Liver (tissue), 3 donors: ENCODE results near the gene CAP1.

Experiments
- EGR1 ChIP-seq, 2 donors: IDR thresholded peaks; 2 replicates each; pipeline ENCODE4 v1.6.1; 2016 to 2018; ENCODE audit warnings: antibody characterized with exemption in 2 of 2, low read depth in 2 of 2
- GABPA ChIP-seq, 2 donors: IDR thresholded peaks in 1 of 2; conservative IDR thresholded peaks in 1 of 2; 2 replicates each; pipeline ENCODE4 v1.6.1; 2016; ENCODE audit warnings: antibody characterized with exemption in 2 of 2, mild to moderate bottlenecking in 1 of 2, moderate library complexity in 1 of 2
- HNF4G ChIP-seq: IDR thresholded peaks from 2 replicates; pipeline ENCODE4 v1.6.1; 2016; ENCODE audit warnings: antibody characterized with exemption
- JUND ChIP-seq, 2 donors: IDR thresholded peaks; 2 replicates each; pipeline ENCODE4 v1.6.1; 2016; ENCODE audit warnings: antibody characterized with exemption in 2 of 2
- RAD21 ChIP-seq, 2 donors: IDR thresholded peaks; 2 replicates each; pipeline ENCODE4 v1.6.1; 2016; ENCODE audit warnings: antibody characterized with exemption in 2 of 2, mild to moderate bottlenecking in 2 of 2
- RXRA ChIP-seq, 2 donors: IDR thresholded peaks; 2 replicates each; pipeline ENCODE4 v1.6.1; 2017 to 2018; ENCODE audit warnings: antibody characterized with exemption in 2 of 2, mild to moderate bottlenecking in 1 of 2
- SP1 ChIP-seq: IDR thresholded peaks from 2 replicates; pipeline ENCODE4 v1.6.1; 2018; ENCODE audit warnings: antibody characterized with exemption, mild to moderate bottlenecking
- TAF1 ChIP-seq: conservative IDR thresholded peaks from 2 replicates; pipeline ENCODE4 v1.6.1; 2016; ENCODE audit warnings: antibody characterized with exemption, mild to moderate bottlenecking
- YY1 ChIP-seq: IDR thresholded peaks from 2 replicates; pipeline ENCODE4 v1.6.1; 2016; ENCODE audit warnings: antibody characterized with exemption, mild to moderate bottlenecking
- TF ChIP-seq, protein P1 (sequence below): IDR thresholded peaks from 2 replicates; pipeline ENCODE4 v1.6.1; 2016; ENCODE audit warnings: antibody characterized with exemption
- TF ChIP-seq, protein P2 (sequence below): IDR thresholded peaks from 2 replicates; pipeline ENCODE4 v1.6.1; 2016; ENCODE audit warnings: antibody characterized with exemption, mild to moderate bottlenecking
- TF ChIP-seq, protein P3 (sequence below): fragments of 150-350 bp; IDR thresholded peaks from 2 replicates; pipeline ENCODE4 v1.5.1; 2017; ENCODE audit warnings: improper control_type of control experiment, low read depth, low read length; ENCODE audit not compliant: missing input control
- TF ChIP-seq, protein P4 (sequence below): IDR thresholded peaks from 2 replicates; pipeline ENCODE4 v1.6.1; 2016; ENCODE audit warnings: antibody characterized with exemption
- donor health status: healthy.
- donor health status: healthy.

DNA sequence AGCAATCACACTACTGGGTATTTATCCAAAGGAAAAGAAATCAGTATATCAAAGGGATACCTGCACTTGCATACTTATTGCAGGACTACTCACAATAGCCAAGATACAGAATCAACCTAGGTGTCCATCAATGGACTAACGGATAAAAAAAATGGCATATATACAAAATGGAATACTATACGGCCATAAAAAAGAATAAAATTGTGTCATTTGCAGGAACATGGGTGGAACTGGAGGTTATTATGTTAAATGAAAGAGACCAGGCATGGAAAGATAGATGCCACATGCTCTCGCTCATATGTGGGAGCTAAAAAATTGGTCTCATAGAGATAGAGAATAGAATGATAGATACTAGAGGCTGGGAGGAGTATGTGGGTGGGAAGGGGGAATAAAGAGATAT lies 29.3 kb upstream of the CAP1 start:
- TF ChIP-seq, protein P1, sequence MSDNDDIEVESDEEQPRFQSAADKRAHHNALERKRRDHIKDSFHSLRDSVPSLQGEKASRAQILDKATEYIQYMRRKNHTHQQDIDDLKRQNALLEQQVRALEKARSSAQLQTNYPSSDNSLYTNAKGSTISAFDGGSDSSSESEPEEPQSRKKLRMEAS, result no peak
- TF ChIP-seq, protein P2, sequence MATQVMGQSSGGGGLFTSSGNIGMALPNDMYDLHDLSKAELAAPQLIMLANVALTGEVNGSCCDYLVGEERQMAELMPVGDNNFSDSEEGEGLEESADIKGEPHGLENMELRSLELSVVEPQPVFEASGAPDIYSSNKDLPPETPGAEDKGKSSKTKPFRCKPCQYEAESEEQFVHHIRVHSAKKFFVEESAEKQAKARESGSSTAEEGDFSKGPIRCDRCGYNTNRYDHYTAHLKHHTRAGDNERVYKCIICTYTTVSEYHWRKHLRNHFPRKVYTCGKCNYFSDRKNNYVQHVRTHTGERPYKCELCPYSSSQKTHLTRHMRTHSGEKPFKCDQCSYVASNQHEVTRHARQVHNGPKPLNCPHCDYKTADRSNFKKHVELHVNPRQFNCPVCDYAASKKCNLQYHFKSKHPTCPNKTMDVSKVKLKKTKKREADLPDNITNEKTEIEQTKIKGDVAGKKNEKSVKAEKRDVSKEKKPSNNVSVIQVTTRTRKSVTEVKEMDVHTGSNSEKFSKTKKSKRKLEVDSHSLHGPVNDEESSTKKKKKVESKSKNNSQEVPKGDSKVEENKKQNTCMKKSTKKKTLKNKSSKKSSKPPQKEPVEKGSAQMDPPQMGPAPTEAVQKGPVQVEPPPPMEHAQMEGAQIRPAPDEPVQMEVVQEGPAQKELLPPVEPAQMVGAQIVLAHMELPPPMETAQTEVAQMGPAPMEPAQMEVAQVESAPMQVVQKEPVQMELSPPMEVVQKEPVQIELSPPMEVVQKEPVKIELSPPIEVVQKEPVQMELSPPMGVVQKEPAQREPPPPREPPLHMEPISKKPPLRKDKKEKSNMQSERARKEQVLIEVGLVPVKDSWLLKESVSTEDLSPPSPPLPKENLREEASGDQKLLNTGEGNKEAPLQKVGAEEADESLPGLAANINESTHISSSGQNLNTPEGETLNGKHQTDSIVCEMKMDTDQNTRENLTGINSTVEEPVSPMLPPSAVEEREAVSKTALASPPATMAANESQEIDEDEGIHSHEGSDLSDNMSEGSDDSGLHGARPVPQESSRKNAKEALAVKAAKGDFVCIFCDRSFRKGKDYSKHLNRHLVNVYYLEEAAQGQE, result no peak
- TF ChIP-seq, protein P3, sequence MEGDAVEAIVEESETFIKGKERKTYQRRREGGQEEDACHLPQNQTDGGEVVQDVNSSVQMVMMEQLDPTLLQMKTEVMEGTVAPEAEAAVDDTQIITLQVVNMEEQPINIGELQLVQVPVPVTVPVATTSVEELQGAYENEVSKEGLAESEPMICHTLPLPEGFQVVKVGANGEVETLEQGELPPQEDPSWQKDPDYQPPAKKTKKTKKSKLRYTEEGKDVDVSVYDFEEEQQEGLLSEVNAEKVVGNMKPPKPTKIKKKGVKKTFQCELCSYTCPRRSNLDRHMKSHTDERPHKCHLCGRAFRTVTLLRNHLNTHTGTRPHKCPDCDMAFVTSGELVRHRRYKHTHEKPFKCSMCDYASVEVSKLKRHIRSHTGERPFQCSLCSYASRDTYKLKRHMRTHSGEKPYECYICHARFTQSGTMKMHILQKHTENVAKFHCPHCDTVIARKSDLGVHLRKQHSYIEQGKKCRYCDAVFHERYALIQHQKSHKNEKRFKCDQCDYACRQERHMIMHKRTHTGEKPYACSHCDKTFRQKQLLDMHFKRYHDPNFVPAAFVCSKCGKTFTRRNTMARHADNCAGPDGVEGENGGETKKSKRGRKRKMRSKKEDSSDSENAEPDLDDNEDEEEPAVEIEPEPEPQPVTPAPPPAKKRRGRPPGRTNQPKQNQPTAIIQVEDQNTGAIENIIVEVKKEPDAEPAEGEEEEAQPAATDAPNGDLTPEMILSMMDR, result no peak
- TF ChIP-seq JUND (IDR thresholded peaks at IDR 0.05) (no peak), YY1 (no peak), RAD21 (IDR thresholded peaks at IDR 0.05) (no peak), TAF1 (no peak), SP1 (no peak), GABPA (IDR thresholded peaks at IDR 0.05 in 1 of 2, conservative IDR thresholded peaks at IDR 0.05 in 1 of 2) (no peak), RXRA (IDR thresholded peaks at IDR 0.05) (no peak), HNF4G (no peak), EGR1 (IDR thresholded peaks at IDR 0.05; ENCODE audit: low read depth in 2 of 2) (no peak)
- TF ChIP-seq, protein P4, sequence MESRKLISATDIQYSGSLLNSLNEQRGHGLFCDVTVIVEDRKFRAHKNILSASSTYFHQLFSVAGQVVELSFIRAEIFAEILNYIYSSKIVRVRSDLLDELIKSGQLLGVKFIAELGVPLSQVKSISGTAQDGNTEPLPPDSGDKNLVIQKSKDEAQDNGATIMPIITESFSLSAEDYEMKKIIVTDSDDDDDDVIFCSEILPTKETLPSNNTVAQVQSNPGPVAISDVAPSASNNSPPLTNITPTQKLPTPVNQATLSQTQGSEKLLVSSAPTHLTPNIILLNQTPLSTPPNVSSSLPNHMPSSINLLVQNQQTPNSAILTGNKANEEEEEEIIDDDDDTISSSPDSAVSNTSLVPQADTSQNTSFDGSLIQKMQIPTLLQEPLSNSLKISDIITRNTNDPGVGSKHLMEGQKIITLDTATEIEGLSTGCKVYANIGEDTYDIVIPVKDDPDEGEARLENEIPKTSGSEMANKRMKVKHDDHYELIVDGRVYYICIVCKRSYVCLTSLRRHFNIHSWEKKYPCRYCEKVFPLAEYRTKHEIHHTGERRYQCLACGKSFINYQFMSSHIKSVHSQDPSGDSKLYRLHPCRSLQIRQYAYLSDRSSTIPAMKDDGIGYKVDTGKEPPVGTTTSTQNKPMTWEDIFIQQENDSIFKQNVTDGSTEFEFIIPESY, result no peak
